Measurements from ENCODE around the gene COBL.

COBL gene

GRCh38 chr7:51340029-51340838 is 23.6 kb upstream of the COBL start:
- TF ChIP-seq FOXP2 (optimal IDR thresholded peaks at IDR 0.05; ENCODE audit: borderline replicate concordance, extremely low read depth, extremely low read length, insufficient read depth) (no peak), REST (IDR thresholded peaks at IDR 0.05; ENCODE audit: insufficient read depth in 1 of 2, low read depth in 2 of 2, low read length in 2 of 2) (no peak), SIN3A (IDR thresholded peaks at IDR 0.05; ENCODE audit: borderline replicate concordance, insufficient read depth, low read length) (no peak), TAF1 (IDR thresholded peaks at IDR 0.05; ENCODE audit: borderline replicate concordance, insufficient read depth, low read length) (no peak), POLR2AphosphoS5 (IDR thresholded peaks at IDR 0.05; ENCODE audit: low read depth, low read length) (no peak)

GRCh38 chr7:51335057-51335456 is 18.4 kb upstream of the COBL start:
- no peak for TF ChIP-seq FOXP2 (optimal IDR thresholded peaks at IDR 0.05; ENCODE audit: borderline replicate concordance, extremely low read depth, extremely low read length, insufficient read depth)
- no peak for TF ChIP-seq POLR2AphosphoS5 (IDR thresholded peaks at IDR 0.05; ENCODE audit: low read depth, low read length)
- no peak for TF ChIP-seq SIN3A (IDR thresholded peaks at IDR 0.05; ENCODE audit: borderline replicate concordance, insufficient read depth, low read length)
- TF ChIP-seq TAF1 (IDR thresholded peaks at IDR 0.05; ENCODE audit: borderline replicate concordance, insufficient read depth, low read length): no peak
- no peak for TF ChIP-seq REST (IDR thresholded peaks at IDR 0.05; ENCODE audit: insufficient read depth in 1 of 2, low read depth in 2 of 2, low read length in 2 of 2)

- TF ChIP-seq TAF1 (IDR thresholded peaks at IDR 0.05; ENCODE audit: borderline replicate concordance, insufficient read depth, low read length) (no peak), SIN3A (IDR thresholded peaks at IDR 0.05; ENCODE audit: borderline replicate concordance, insufficient read depth, low read length) (no peak), FOXP2 (optimal IDR thresholded peaks at IDR 0.05; ENCODE audit: borderline replicate concordance, extremely low read depth, extremely low read length, insufficient read depth) (no peak)
Observed at GRCh38 chr7:51329696-51330263, 13.2 kb upstream of the COBL start.

- TF ChIP-seq TAF1 (IDR thresholded peaks at IDR 0.05; ENCODE audit: borderline replicate concordance, insufficient read depth, low read length) (no peak), REST (IDR thresholded peaks at IDR 0.05; ENCODE audit: insufficient read depth in 1 of 2, low read depth in 2 of 2, low read length in 2 of 2) (no peak), FOXP2 (optimal IDR thresholded peaks at IDR 0.05; ENCODE audit: borderline replicate concordance, extremely low read depth, extremely low read length, insufficient read depth) (no peak), SIN3A (IDR thresholded peaks at IDR 0.05; ENCODE audit: borderline replicate concordance, insufficient read depth, low read length) (no peak), POLR2AphosphoS5 (IDR thresholded peaks at IDR 0.05; ENCODE audit: low read depth, low read length) (no peak)
Observed at GRCh38 chr7:51328351-51328801, 11.8 kb upstream of the COBL start.

- TF ChIP-seq POLR2AphosphoS5 (IDR thresholded peaks at IDR 0.05; ENCODE audit: low read depth, low read length): no peak
- TF ChIP-seq FOXP2 (optimal IDR thresholded peaks at IDR 0.05; ENCODE audit: borderline replicate concordance, extremely low read depth, extremely low read length, insufficient read depth): no peak
- TF ChIP-seq TAF1 (IDR thresholded peaks at IDR 0.05; ENCODE audit: borderline replicate concordance, insufficient read depth, low read length): no peak
- TF ChIP-seq REST (IDR thresholded peaks at IDR 0.05; ENCODE audit: insufficient read depth in 1 of 2, low read depth in 2 of 2, low read length in 2 of 2): no peak
- TF ChIP-seq SIN3A (IDR thresholded peaks at IDR 0.05; ENCODE audit: borderline replicate concordance, insufficient read depth, low read length): no peak
Observed at GRCh38 chr7:51327287-51327717, 10.7 kb upstream of the COBL start.

Measured in PFSK-1 (cell line).